ENCODE results near the gene TAS2R9.

- TF ChIP-seq CTCF (IDR thresholded peaks at IDR 0.05; ENCODE audit: low read depth, low read length, poor library complexity, severe bottlenecking) (no peak), EZH2phosphoT487 (IDR thresholded peaks at IDR 0.05; ENCODE audit: borderline replicate concordance, low read length) (no peak)
Measured at GRCh38 chr12:10807186-10807585, 2.8 kb downstream of the TAS2R9 start, which contains the start of gene TAS2R8.

Measured in DOHH2 (cell line).